ENCODE data around the gene PARD3.

DNA sequence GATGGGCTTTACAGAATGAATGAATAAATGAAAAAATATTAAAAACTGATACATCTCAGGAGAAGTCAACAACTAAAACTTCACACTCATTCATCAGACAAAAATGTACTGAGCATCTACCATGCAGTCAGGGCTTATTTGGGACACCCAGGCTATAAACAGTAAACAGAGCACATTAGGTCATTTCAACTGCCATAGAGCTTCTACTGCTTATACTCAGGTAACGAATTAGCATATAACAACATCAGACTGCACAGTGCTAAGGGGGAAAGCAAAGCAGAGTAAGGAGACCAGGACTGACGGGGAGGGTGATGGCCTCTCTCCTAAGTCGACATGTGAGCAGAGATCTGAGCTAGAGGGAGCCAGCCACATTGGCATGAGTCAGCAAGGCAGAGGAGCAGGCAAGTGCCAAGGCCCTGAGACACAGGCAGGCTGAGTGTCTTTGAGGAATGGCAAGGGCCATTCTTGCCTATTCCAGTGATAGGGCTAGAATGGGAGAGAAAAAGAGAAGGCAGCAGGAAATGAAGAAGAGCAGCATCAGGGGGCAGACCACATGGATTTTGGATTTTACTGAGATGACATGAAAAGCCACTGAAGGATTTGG is 528.9 kb downstream of the PARD3 start:
- TF ChIP-seq EZH2phosphoT487 (IDR thresholded peaks at IDR 0.05; ENCODE audit: insufficient read depth, low read depth) (no peak), EZH2 (IDR thresholded peaks at IDR 0.05; ENCODE audit: insufficient read depth, poor library complexity, severe bottlenecking) (no peak)
